SK-N-SH treated with all-trans-retinoic acid at 6 μM for 48 hours (cell line): Measurements from ENCODE around the gene HNRNPCL1.
"Not testable (repeated sequence)": the region's sequence is repeated elsewhere in the genome, so short reads cannot be mapped to it uniquely, and the experiment has no call there.

Experiments
- ATAC-seq: fragments of 200-7000 bp; cut with Tn5 transposase; 3 replicates; pipeline ENCODE4 v1.9.1; 2020; ENCODE audit warnings: mild to moderate bottlenecking, moderate library complexity
- BACH2 ChIP-seq: fragments of 250-450 bp; sonication (Bioruptor Pico); IDR thresholded peaks from 2 replicates; pipeline ENCODE4 v1.9.0; 2021; ENCODE audit warnings: mild to moderate bottlenecking, borderline replicate concordance
- CSDC2 ChIP-seq: fragments of 250-450 bp; sonication (Bioruptor Pico); IDR thresholded peaks from 2 replicates; pipeline ENCODE4 v1.5.0; 2020; ENCODE audit warnings: mild to moderate bottlenecking, moderate library complexity
- CSRNP3 ChIP-seq: fragments of 250-450 bp; sonication (Bioruptor Pico); IDR thresholded peaks from 2 replicates; pipeline ENCODE4 v1.5.1; 2021; ENCODE audit warnings: mild to moderate bottlenecking, moderate library complexity
- GLIS3 ChIP-seq: fragments of 250-450 bp; sonication (Bioruptor Pico); IDR thresholded peaks from 2 replicates; pipeline ENCODE4 v1.5.0; 2020; ENCODE audit warnings: mild to moderate bottlenecking, moderate library complexity
- OSR1 ChIP-seq: fragments of 250-450 bp; sonication (Bioruptor Pico); IDR thresholded peaks from 2 replicates; pipeline ENCODE4 v1.8.0; 2022; ENCODE audit warnings: moderate library complexity, mild to moderate bottlenecking, inconsistent platforms
- PATZ1 ChIP-seq: fragments of 250-450 bp; sonication (Bioruptor Pico); IDR thresholded peaks from 2 replicates; pipeline ENCODE4 v1.8.0; 2020; ENCODE audit warnings: mild to moderate bottlenecking, moderate library complexity, borderline replicate concordance
- PPARA ChIP-seq: fragments of 250-450 bp; sonication (Bioruptor Pico); IDR thresholded peaks from 2 replicates; pipeline ENCODE4 v1.5.0; 2020; ENCODE audit warnings: mild to moderate bottlenecking, borderline replicate concordance
- SNAI2 ChIP-seq: fragments of 250-450 bp; sonication (Bioruptor Pico); IDR thresholded peaks from 2 replicates; pipeline ENCODE4 v1.5.0; 2020; ENCODE audit warnings: mild to moderate bottlenecking, moderate library complexity
- TCF4 ChIP-seq: fragments of 250-450 bp; sonication (Bioruptor Pico); IDR thresholded peaks from 2 replicates; pipeline ENCODE4 v1.8.0; 2021; ENCODE audit warnings: mild to moderate bottlenecking, moderate library complexity, borderline replicate concordance
- ZFP3 ChIP-seq: fragments of 250-450 bp; sonication (Bioruptor Pico); IDR thresholded peaks from 2 replicates; pipeline ENCODE4 v1.5.0; 2020; ENCODE audit warnings: mild to moderate bottlenecking, moderate library complexity
- ZFP30 ChIP-seq: fragments of 450-650 bp; formaldehyde crosslinking; IDR thresholded peaks from 2 replicates; pipeline ENCODE4 v1.5.0; 2022; ENCODE audit warnings: mild to moderate bottlenecking, moderate library complexity
- ZNF70 ChIP-seq: fragments of 450-650 bp; formaldehyde crosslinking; IDR thresholded peaks from 2 replicates; pipeline ENCODE4 v1.5.0; 2020; ENCODE audit warnings: mild to moderate bottlenecking, moderate library complexity
- ZNF8 ChIP-seq: fragments of 450-650 bp; formaldehyde crosslinking; IDR thresholded peaks from 2 replicates; pipeline ENCODE4 v1.5.0; 2020; ENCODE audit warnings: mild to moderate bottlenecking, moderate library complexity

Gene HNRNPCL1

DNA sequence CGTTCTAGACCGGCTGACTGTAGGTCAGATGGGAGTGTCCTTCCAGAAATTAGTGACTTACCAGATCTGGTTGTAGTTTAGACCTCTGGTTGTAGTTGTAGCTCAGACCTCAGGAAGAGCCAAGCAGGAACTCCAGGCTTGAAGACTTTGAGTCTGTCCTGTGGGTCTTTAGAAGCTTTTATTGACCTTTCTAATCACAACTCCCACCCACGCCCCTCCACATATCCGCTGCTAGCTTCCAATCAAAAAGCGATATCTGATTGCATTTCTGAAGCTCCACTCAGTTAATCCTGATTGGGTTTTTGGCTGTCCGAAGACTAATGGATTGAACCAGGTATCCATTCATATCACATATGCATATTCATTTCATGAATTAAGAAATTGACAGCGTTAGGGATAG is at the start of gene HNRNPCL1:
Gene HNRNPCL1, minus strand, starts transcription at position 101 of the 400 bp plus-strand sequence. CDS start 431 bp downstream, outside the sequence.
- not testable (repeated sequence) for ATAC-seq

- not testable (repeated sequence) for ATAC-seq
These were observed 49.6 kb upstream of the HNRNPCL1 start, which contains the start of gene PRAMEF10 for GRCh38 chr1:12898170-12898569. TSS of gene PRAMEF10 (minus strand) at chr1:12898270. CDS start at chr1:12895847, 2,423 bp downstream.

DNA sequence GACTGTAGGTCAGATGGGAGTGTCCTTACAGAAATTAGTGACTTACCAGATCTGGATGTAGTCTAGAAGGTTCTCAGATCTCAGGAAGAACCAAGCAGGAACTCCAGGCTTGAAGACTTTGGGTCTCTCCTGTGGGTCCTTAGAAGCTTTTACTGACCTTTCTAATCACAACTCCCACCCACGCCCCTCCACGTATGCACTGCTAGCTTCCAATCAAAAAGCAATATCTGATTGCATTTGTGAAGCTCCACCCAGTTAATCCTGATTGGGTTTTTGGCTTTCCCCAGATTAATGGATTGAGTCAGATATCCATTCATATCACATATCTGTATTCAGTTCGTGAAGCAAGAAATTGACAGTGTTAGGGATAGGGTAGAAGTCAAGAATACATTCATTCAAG is 37.6 kb upstream of the HNRNPCL1 start, which contains the start of gene PRAMEF4:
Gene PRAMEF4, minus strand, starts transcription at position 101 of the 400 bp plus-strand sequence. CDS start 2,807 bp downstream, outside the sequence.
- not testable (repeated sequence) for ATAC-seq

GRCh38 chr1:12878453-12878852 is 29.9 kb upstream of the HNRNPCL1 start:
- not testable (repeated sequence) for ATAC-seq

- ATAC-seq = not testable (repeated sequence)
These were observed 14.8 kb upstream of the HNRNPCL1 start for GRCh38 chr1:12863131-12863880.

- ATAC-seq = not testable (repeated sequence)
These were observed 8.3 kb upstream of the HNRNPCL1 start, which contains the start of gene PRAMEF2 for GRCh38 chr1:12856786-12857185. TSS of gene PRAMEF2 (plus strand) at chr1:12857086. CDS start at chr1:12859010, 1,924 bp downstream.

DNA sequence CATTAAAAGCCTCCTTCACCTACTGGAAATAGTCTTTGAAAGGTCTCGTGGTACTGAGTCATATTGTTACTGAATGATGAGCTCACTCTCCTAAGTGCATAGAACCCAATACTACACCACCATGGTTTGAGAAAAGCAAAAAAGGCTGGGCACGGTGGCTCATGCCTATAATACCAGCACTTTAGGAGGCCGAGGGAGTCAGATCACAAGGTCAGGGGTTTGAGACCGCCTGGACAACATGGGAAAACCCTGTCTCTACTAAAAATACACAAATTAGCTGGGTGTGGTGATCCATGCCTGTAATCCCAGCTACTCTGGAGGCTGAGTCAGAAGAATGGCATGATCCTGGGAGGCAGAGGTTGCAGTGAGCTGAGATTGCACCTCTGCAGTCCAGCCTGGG is 3.3 kb upstream of the HNRNPCL1 start:
- no peak for ATAC-seq

DNA sequence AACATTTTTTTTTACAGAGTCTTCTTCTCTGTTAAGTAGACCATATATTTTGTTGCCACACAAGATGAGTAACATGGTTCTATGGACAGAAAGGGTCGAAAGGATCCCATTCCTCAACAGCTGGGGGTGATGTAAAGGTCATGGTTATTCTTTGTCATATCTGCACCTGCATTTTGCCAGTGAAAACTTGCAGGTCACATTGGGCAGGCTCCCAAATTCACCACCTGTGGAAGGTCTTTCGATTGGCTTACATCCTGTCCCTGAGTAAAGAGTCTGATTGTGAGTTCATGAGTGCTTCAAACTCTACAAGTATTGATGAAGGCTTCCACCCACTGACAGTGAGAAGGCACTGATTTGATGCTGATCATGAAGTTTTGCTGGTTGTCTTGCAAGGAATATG is 15.3 kb downstream of the HNRNPCL1 start:
- not testable (repeated sequence) for ATAC-seq

More for the DNA sequence above, 3.3 kb upstream of the HNRNPCL1 start:
- TF ChIP-seq TCF4 (CRISPR knock-in tag) = no peak
- no peak for TF ChIP-seq ZNF8
- no peak for TF ChIP-seq CSRNP3 (CRISPR knock-in tag)

GRCh38 chr1:12831310-12831709 is 17.2 kb downstream of the HNRNPCL1 start, which contains the start of gene PRAMEF11:
TSS of gene PRAMEF11 (minus strand) at chr1:12831410. CDS start at chr1:12828789, 2,621 bp downstream.
- not testable (repeated sequence) for ATAC-seq

- not testable (repeated sequence) for ATAC-seq
These were observed 29.5 kb downstream of the HNRNPCL1 start for GRCh38 chr1:12819061-12819460.

- peak; percentile 58 for ATAC-seq
- TF ChIP-seq SNAI2 (CRISPR knock-in tag) (no peak), ZNF70 (CRISPR knock-in tag) (no peak), ZFP30 (no peak), GLIS3 (CRISPR knock-in tag) (no peak), PATZ1 (CRISPR knock-in tag) (no peak), CSDC2 (no peak), BACH2 (CRISPR knock-in tag) (no peak), PPARA (CRISPR knock-in tag) (no peak), ZFP3 (CRISPR knock-in tag) (no peak), OSR1 (CRISPR knock-in tag) (no peak), CSRNP3 (CRISPR knock-in tag) (no peak)
These were observed 37.1 kb downstream of the HNRNPCL1 start for GRCh38 chr1:12811409-12811784.
